K562 (cell line): ENCODE measurements around the gene QRFP.

Experiments used
- CC2D1A ChIP-seq: fragments of 450-650 bp; IDR thresholded peaks from 2 replicates; pipeline ENCODE4 v1.6.1; 2017; ENCODE audit warnings: mild to moderate bottlenecking
- HNRNPH1 ChIP-seq: fragments of 200-400 bp; formaldehyde crosslinking; optimal IDR thresholded peaks from 2 replicates; pipeline ENCODE3; 2017; ENCODE audit warnings: low read depth, mild to moderate bottlenecking, low read length, moderate library complexity
- NR2C2 ChIP-seq, 2 experiments: fragments of 200-800 bp in 1 of 2; sonication (Bioruptor generic) in 1 of 2; sonication (generic) in 1 of 2; formaldehyde crosslinking in 1 of 2; IDR thresholded peaks; 2 replicates each; pipeline versions ENCODE4 v1.6.1 to v1.8.0; 2016 to 2022; ENCODE audit warnings: mild to moderate bottlenecking in 1 of 2, missing compliant biosample characterization in 1 of 2, missing genetic modification characterization in 1 of 2, missing genetic modification reagents in 1 of 2
- RAD51 ChIP-seq: fragments of 450-650 bp; IDR thresholded peaks from 2 replicates; pipeline ENCODE4 v1.7.1; 2016; ENCODE audit warnings: low read depth, mild to moderate bottlenecking, borderline replicate concordance
- ZNF12 ChIP-seq: sonication (generic); formaldehyde crosslinking; IDR thresholded peaks from 2 replicates; pipeline ENCODE4 v1.4.0; 2020; ENCODE audit warnings: mild to moderate bottlenecking, missing genetic modification reagents
- TF ChIP-seq, protein P1 (sequence below), 3 experiments: IDR thresholded peaks in 2 of 3; conservative IDR thresholded peaks in 1 of 3; 2 replicates each; pipeline ENCODE4 v1.5.1; 2011 to 2012; ENCODE audit warnings: low read length in 3 of 3, mild to moderate bottlenecking in 3 of 3, control low read depth in 2 of 3, improper control_type of control experiment in 1 of 3, inconsistent platforms in 1 of 3, low read depth in 1 of 3, mixed read lengths in 1 of 3, moderate library complexity in 1 of 3; ENCODE audit not compliant: insufficient read depth in 2 of 3
- TF ChIP-seq, protein P2 (sequence below): sonication (generic); formaldehyde crosslinking; IDR thresholded peaks from 2 replicates; pipeline ENCODE4 v1.8.0; 2023; ENCODE audit warnings: mild to moderate bottlenecking, missing genetic modification reagents

DNA sequence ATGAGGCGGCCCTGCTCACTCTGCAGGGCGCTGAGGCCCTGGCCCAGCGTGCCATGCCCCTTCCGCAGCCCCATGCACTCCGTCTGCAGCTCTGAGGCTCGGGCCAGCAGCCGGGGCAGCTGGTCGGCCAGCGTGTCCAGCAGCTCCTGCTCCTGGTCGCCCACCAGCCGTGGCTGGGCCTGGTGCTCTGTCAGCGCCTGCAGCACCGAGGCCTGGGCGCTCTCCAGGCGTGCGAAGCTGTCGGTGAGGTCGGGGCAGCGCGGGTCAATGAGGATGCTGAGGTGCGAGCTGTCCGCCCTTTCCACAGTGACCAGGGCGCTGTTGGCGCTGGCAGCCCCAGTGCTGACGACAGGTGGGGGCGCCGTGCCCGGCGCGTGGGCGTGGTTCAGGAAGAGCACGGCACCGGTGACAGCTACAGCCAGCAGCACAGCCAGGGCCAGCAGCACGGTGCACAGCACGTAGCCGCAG lies 33.0 kb upstream of the QRFP start:
- TF ChIP-seq, protein P1, sequence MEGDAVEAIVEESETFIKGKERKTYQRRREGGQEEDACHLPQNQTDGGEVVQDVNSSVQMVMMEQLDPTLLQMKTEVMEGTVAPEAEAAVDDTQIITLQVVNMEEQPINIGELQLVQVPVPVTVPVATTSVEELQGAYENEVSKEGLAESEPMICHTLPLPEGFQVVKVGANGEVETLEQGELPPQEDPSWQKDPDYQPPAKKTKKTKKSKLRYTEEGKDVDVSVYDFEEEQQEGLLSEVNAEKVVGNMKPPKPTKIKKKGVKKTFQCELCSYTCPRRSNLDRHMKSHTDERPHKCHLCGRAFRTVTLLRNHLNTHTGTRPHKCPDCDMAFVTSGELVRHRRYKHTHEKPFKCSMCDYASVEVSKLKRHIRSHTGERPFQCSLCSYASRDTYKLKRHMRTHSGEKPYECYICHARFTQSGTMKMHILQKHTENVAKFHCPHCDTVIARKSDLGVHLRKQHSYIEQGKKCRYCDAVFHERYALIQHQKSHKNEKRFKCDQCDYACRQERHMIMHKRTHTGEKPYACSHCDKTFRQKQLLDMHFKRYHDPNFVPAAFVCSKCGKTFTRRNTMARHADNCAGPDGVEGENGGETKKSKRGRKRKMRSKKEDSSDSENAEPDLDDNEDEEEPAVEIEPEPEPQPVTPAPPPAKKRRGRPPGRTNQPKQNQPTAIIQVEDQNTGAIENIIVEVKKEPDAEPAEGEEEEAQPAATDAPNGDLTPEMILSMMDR (IDR thresholded peaks at IDR 0.05 in 2 of 3, conservative IDR thresholded peaks at IDR 0.05 in 1 of 3; ENCODE audit: insufficient read depth in 2 of 3, low read depth in 1 of 3, low read length in 3 of 3), result no peak
- TF ChIP-seq RAD51 (no peak), CC2D1A (no peak), NR2C2 (CRISPR knock-in tag; IDR thresholded peaks at IDR 0.05) (no peak), NR2C2 (tag; IDR thresholded peaks at IDR 0.05) (no peak), HNRNPH1 (no peak), ZNF12 (CRISPR knock-in tag) (no peak)
- TF ChIP-seq, protein P2, sequence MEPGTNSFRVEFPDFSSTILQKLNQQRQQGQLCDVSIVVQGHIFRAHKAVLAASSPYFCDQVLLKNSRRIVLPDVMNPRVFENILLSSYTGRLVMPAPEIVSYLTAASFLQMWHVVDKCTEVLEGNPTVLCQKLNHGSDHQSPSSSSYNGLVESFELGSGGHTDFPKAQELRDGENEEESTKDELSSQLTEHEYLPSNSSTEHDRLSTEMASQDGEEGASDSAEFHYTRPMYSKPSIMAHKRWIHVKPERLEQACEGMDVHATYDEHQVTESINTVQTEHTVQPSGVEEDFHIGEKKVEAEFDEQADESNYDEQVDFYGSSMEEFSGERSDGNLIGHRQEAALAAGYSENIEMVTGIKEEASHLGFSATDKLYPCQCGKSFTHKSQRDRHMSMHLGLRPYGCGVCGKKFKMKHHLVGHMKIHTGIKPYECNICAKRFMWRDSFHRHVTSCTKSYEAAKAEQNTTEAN (CRISPR knock-in tag), result no peak
